Endothelial cell of umbilical vein (primary cell): ENCODE measurements around the gene MESD. TPM values are rescaled to one million over a fixed set of nuclear protein-coding genes. Genes with fewer than 3 reads are reported as not detected.

ENCODE experiments used
- BruUV-seq: library from RNA; stranded (reverse); fragments of 400-500 nt; replicated peaks from 2 replicates; lab custom pipeline; 2021; lab: Mats Ljungman, UMichigan
- CTCF ChIA-PET: fragments of 300-600, 350-600 bp; sonication (Branson Sonifier 250); formaldehyde crosslinking; loops from one replicate; lab custom pipeline; 2021; ENCODE audit warnings: antibody characterized with exemption, inconsistent platforms; lab: Charles Lee
- POLR2A ChIA-PET: fragments of 300-600, 350-600 bp; sonication (Branson Sonifier 250); formaldehyde crosslinking; loops from one replicate; lab custom pipeline; 2021; ENCODE audit warnings: antibody characterized with exemption, inconsistent platforms; lab: Charles Lee
- DNase-seq: peaks from one replicate; pipeline ENCODE4 v3.0.0-alpha.2; 2011; ENCODE audit warnings: low read depth, low spot score
- FAIRE-seq: peaks from 2 replicates; lab custom pipeline; 2011; peaks lifted over from hg19 to GRCh38; lab: Jason Lieb, UNC
- H2AFZ ChIP-seq: 2 replicates; pipeline ENCODE4 v1.6.0; 2012; ENCODE audit warnings: low read depth, low read length, control low read depth, inconsistent platforms
- H3K27ac ChIP-seq: 2 replicates; pipeline ENCODE4 v1.5.1; 2011; ENCODE audit warnings: low read depth, mild to moderate bottlenecking, control low read depth, low read length, moderate library complexity; ENCODE audit not compliant: insufficient read depth
- H3K27me3 ChIP-seq, 2 experiments: 2 replicates each; pipeline versions ENCODE4 v1.6.0 to v1.6.1; 2011; ENCODE audit warnings: low read length in 2 of 2, mixed read lengths in 1 of 2; ENCODE audit not compliant: control insufficient read depth in 2 of 2, insufficient read depth in 2 of 2
- H3K36me3 ChIP-seq, 2 experiments: 2 replicates in 1 of 2; 3 replicates in 1 of 2; pipeline ENCODE4 v1.5.1; 2011; ENCODE audit warnings: low read length in 2 of 2, mild to moderate bottlenecking in 1 of 2, moderate library complexity in 1 of 2; ENCODE audit not compliant: control insufficient read depth in 2 of 2, insufficient read depth in 2 of 2; ENCODE audit errors: extremely low read depth in 1 of 2
- H3K4me1 ChIP-seq: 3 replicates; pipeline ENCODE4 v1.5.1; 2011; ENCODE audit warnings: mild to moderate bottlenecking, low read length; ENCODE audit not compliant: control insufficient read depth, insufficient read depth; ENCODE audit errors: extremely low read depth
- H3K4me2 ChIP-seq: 2 replicates; pipeline ENCODE4 v1.6.1; 2011; ENCODE audit warnings: low read length, control low read depth, mixed read lengths; ENCODE audit not compliant: insufficient read depth
- H3K4me3 ChIP-seq, 3 experiments: fragments of 200-600 bp in 1 of 3; sonication (generic), shearing (Covaris generic) in 1 of 3; replicated peaks in 1 of 3; 2 replicates each; pipeline ENCODE4 v1.5.1; 2011 to 2016; ENCODE audit warnings: control low read depth in 3 of 3, low read length in 3 of 3, mild to moderate bottlenecking in 2 of 3, inconsistent platforms in 1 of 3, low read depth in 1 of 3, moderate library complexity in 1 of 3; ENCODE audit not compliant: insufficient read depth in 1 of 3
- H3K79me2 ChIP-seq: 2 replicates; pipeline ENCODE4 v1.6.0; 2012; ENCODE audit warnings: low read length, inconsistent platforms; ENCODE audit not compliant: control insufficient read depth, insufficient read depth
- H3K9ac ChIP-seq: replicated peaks from 2 replicates; pipeline ENCODE3; 2011; ENCODE audit warnings: low read length, control low read depth; ENCODE audit not compliant: insufficient read depth; ENCODE audit errors: extremely low read depth
- H3K9me1 ChIP-seq: replicated peaks from 3 replicates; pipeline ENCODE4 v1.6.0; 2011; ENCODE audit warnings: mild to moderate bottlenecking, low read length; ENCODE audit not compliant: control insufficient read depth, insufficient read depth; ENCODE audit errors: extremely low read depth
- H3K9me3 ChIP-seq: replicated peaks from 2 replicates; pipeline ENCODE4 v1.5.1; 2012; ENCODE audit warnings: low read length, inconsistent platforms; ENCODE audit not compliant: control insufficient read depth, insufficient read depth
- H4K20me1 ChIP-seq: replicated peaks from 2 replicates; pipeline ENCODE3; 2011; ENCODE audit warnings: mild to moderate bottlenecking, low read length; ENCODE audit not compliant: control insufficient read depth, insufficient read depth; ENCODE audit errors: extremely low read depth
- CTCF ChIP-seq, 2 donors: IDR thresholded peaks; 1 replicate in 1 of 2; 2 replicates in 1 of 2; pipeline ENCODE4 v1.5.1; 2011; ENCODE audit warnings: low read length in 2 of 2, mild to moderate bottlenecking in 2 of 2, moderate library complexity in 2 of 2, control low read depth in 1 of 2, inconsistent platforms in 1 of 2, low read depth in 1 of 2; ENCODE audit not compliant: insufficient read depth in 1 of 2; ENCODE audit errors: extremely low read depth in 1 of 2
- EZH2 ChIP-seq: IDR thresholded peaks from 2 replicates; pipeline ENCODE4 v1.6.1; 2012; ENCODE audit warnings: borderline replicate concordance, low read depth, mild to moderate bottlenecking, moderate library complexity, low read length, inconsistent platforms; ENCODE audit not compliant: severe bottlenecking
- FOS ChIP-seq: IDR thresholded peaks from 2 replicates; pipeline ENCODE4 v1.6.1; 2011; ENCODE audit warnings: mild to moderate bottlenecking, low read length, moderate library complexity, borderline replicate concordance; ENCODE audit not compliant: insufficient read depth
- GATA2 ChIP-seq: IDR thresholded peaks from 2 replicates; pipeline ENCODE4 v1.7.0; 2011; ENCODE audit warnings: low read depth, mild to moderate bottlenecking, moderate library complexity, mixed read lengths, low read length; ENCODE audit not compliant: insufficient read length, insufficient read depth
- JUN ChIP-seq: IDR thresholded peaks from 2 replicates; pipeline ENCODE4 v1.6.1; 2011; ENCODE audit warnings: borderline replicate concordance, low read depth; ENCODE audit not compliant: insufficient read length, insufficient read depth
- MAX ChIP-seq: IDR thresholded peaks from 2 replicates; pipeline ENCODE4 v1.6.1; 2011; ENCODE audit not compliant: insufficient read depth, insufficient read length
- MYC ChIP-seq: IDR thresholded peaks from one replicate; pipeline ENCODE4 v1.6.1; 2011; ENCODE audit warnings: mild to moderate bottlenecking, low read depth, low read length
- POLR2A ChIP-seq: IDR thresholded peaks from 2 replicates; pipeline ENCODE4 v1.6.1; 2012; ENCODE audit warnings: low read depth, mild to moderate bottlenecking, control low read depth, low read length
- POLR2AphosphoS5 ChIP-seq: IDR thresholded peaks from 2 replicates; pipeline ENCODE4 v1.6.1; 2012; ENCODE audit warnings: low read depth, mild to moderate bottlenecking, control low read depth, low read length, moderate library complexity; ENCODE audit not compliant: insufficient read depth
- dilution Hi-C: fragments of 300-500 bp; cut with MboI; formaldehyde crosslinking; loops from one replicate; pipeline ENCODE4 v1.15.0; 2019; ENCODE audit warnings: low sequenced_read_pairs; ENCODE audit not compliant: extremely low pct_ligation_motif_present
- intact Hi-C: fragments of 100-400 bp; cut with micrococcal nuclease; formaldehyde crosslinking; loops from one replicate; pipeline ENCODE4 v1.10.0; 2022
- polyA plus RNA-seq, 4 experiments: library from polyadenylated mRNA; depleted of rRNA in 3 of 4; stranded (reverse) in 3 of 4; unstranded in 1 of 4; fragments of >200 nt; gene quantifications; 2 replicates each; pipeline versions ENCODE4 v1.2.1 to v1.2.3, GENCODE V29; 2011 to 2012; ENCODE audit warnings: missing spikeins in 1 of 4
- total RNA-seq: library from RNA; stranded (reverse); gene quantifications from 2 replicates; pipeline ENCODE4 v1.2.3, GENCODE V29; 2021

MESD gene
- total and polyA plus RNA-seq, 2 donors (not counting 3 experiments of a cell fraction or from before 2014, with no cell fraction given), result 12.8 to 30.5 TPM

DNA sequence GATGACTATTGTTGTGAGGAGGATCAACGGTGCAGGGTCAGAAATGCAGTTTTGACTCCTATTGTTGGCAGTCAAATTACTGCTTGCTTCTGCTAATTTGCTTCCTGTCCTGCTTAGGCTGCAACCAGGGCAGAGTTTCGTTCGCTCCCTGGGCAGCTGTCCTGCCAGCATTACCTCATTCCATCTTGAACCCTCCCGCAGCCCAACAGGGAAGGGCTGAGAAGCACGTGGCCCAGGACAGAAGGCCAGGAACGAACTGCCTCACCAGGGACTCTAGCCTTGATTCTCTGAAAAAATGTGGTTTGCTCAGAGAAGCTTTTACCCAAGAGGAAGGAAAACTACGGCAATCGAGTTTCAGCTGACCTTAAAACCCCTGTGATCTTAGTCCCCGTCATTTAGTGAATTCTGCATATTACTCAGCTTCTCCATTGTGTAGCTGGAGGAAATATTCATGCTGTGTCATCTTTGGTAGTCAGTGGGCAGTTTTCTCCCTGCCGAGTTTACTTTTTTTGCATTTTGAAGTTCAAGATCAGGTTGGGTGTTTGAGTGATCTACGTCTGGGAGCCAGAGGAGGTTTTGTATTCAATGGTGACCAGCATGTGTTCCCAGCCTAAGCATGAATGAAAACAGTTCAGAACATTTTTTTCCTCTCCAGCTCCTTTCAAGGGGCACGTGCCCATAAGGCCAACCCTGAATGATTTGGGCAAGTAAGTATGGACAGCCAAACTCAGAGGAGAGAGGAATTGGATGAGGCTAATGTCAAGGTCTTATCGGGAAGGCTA is 34.1 kb upstream of the MESD start:
- dilution Hi-C loops (no loop called here), intact Hi-C loops (loop anchor here (1.0 to 2.0 kb wide), 4 partner anchors 16 to 69 kb away; partner anchors contain the start of gene TLNRD1)
- Histone ChIP-seq H3K9me3 (no peaks in the 10 kb centered on the region), H3K4me3 (no peak overlapping the region), H3K79me2 (no peaks in the 10 kb centered on the region), H3K4me1 (peaks cover 23% of the 10 kb centered on the region), H4K20me1 (no peaks in the 10 kb centered on the region), H3K4me2 (peak overlapping the region; percentile 68), H3K27ac (peak overlapping the region; percentile 97), H2AFZ (peak overlapping the region; percentile 38), H3K36me3 (no peaks in the 10 kb centered on the region), H3K9me1 (no peaks in the 10 kb centered on the region), H3K9ac (peak overlapping the region; percentile 67), H3K27me3 (no peaks in the 10 kb centered on the region)
- peak; percentile 93 for TF ChIP-seq MAX
- peak; percentile 76 for TF ChIP-seq JUN
- peak; percentile 47 for TF ChIP-seq MYC
- no peak for TF ChIP-seq EZH2
- peak; percentile 30 for TF ChIP-seq GATA2
- peak; percentile 79 for TF ChIP-seq FOS
- TF ChIP-seq POLR2AphosphoS5, result no peak
- no peak for TF ChIP-seq POLR2A
- no peak for TF ChIP-seq CTCF (IDR thresholded peaks at IDR 0.05; ENCODE audit: extremely low read depth in 1 of 2, insufficient read depth in 1 of 2, low read depth in 1 of 2, low read length in 2 of 2)
- POLR2A ChIA-PET, result interaction anchor here (0.5 to 1.0 kb wide), 4 partner anchors 21 to 46 kb away, joined by 3 to 5 read pairs (median 4); partner anchors contain the start of gene TLNRD1
- FAIRE-seq (peak; percentile 97), DNase-seq (peak; percentile 91)
- CTCF ChIA-PET, result interaction anchor here (0.8 to 2.7 kb wide), 6 partner anchors 13 to 242 kb away, joined by 3 to 11 read pairs (median 6); partner anchors contain the start of gene TLNRD1
- TSS peak; percentile 92 for BruUV-seq
